CD4-positive, alpha-beta T cell (primary cell): ENCODE measurements around the gene KLHL14. TPM values are rescaled to one million over a fixed set of nuclear protein-coding genes. Genes with fewer than 3 reads are reported as not detected.
A peak's percentile ranks its signal among the peaks of the same experiment; 100 is the strongest.

Source experiments
- ATAC-seq: fragments of 200-7000 bp; cut with Tn5 transposase; one replicate; pipeline ENCODE4 v1.10.0; 2022; ENCODE audit warnings: mild to moderate bottlenecking; ENCODE audit not compliant: poor library complexity
- CTCF ChIA-PET: fragments of 350-600 bp; sonication (Branson Sonifier 250); formaldehyde crosslinking; loops from one replicate; lab custom pipeline; 2021; ENCODE audit warnings: antibody characterized with exemption, inconsistent platforms; lab: Charles Lee
- POLR2A ChIA-PET: fragments of 350-600 bp; sonication (Branson Sonifier 250); formaldehyde crosslinking; loops from one replicate; lab custom pipeline; 2021; ENCODE audit warnings: antibody characterized with exemption, inconsistent platforms; lab: Charles Lee
- DNase-seq, 14 experiments: peaks; one replicate each; pipeline ENCODE4 v3.0.0-alpha.2; 2013 to 2020; ENCODE audit warnings: mixed read lengths in 2 of 14
- H3K27ac ChIP-seq, 2 donors: one replicate each; pipeline versions ENCODE4 v1.5.1 to v1.7.0; 2013; ENCODE audit warnings: low read length in 2 of 2, low read depth in 1 of 2, mild to moderate bottlenecking in 1 of 2
- H3K27me3 ChIP-seq, 2 experiments: 1 replicate in 1 of 2; 2 replicates in 1 of 2; pipeline versions ENCODE4 v1.6.1 to v1.7.0; 2013; ENCODE audit warnings: low read length in 2 of 2, control low read depth in 1 of 2, mild to moderate bottlenecking in 1 of 2, moderate library complexity in 1 of 2; ENCODE audit not compliant: insufficient read depth in 2 of 2, control insufficient read depth in 1 of 2
- H3K36me3 ChIP-seq: one replicate; pipeline ENCODE4 v1.6.1; 2013; ENCODE audit warnings: low read length, control low read depth; ENCODE audit not compliant: insufficient read depth
- H3K4me1 ChIP-seq: one replicate; pipeline ENCODE4 v1.6.1; 2013; ENCODE audit warnings: low read length, control low read depth; ENCODE audit not compliant: insufficient read depth
- H3K4me3 ChIP-seq: one replicate; pipeline ENCODE4 v1.5.1; 2013; ENCODE audit warnings: mild to moderate bottlenecking, low read length, moderate library complexity
- H3K9me3 ChIP-seq, 2 experiments: 1 replicate in 1 of 2; 2 replicates in 1 of 2; pipeline versions ENCODE4 v1.6.1 to v1.7.0; 2013; ENCODE audit warnings: low read length in 2 of 2, mild to moderate bottlenecking in 2 of 2, control low read depth in 1 of 2, moderate library complexity in 1 of 2; ENCODE audit not compliant: control insufficient read depth in 1 of 2, insufficient read depth in 1 of 2
- H3K27ac Mint-ChIP-seq: one replicate; pipeline ENCODE4 v1.8.0; 2020; ENCODE audit warnings: mixed read lengths
- H3K27me3 Mint-ChIP-seq: one replicate; pipeline ENCODE4 v1.8.0; 2021; ENCODE audit warnings: mixed read lengths
- H3K36me3 Mint-ChIP-seq: one replicate; pipeline ENCODE4 v1.8.0; 2021; ENCODE audit warnings: low read depth, mixed read lengths
- H3K4me1 Mint-ChIP-seq: one replicate; pipeline ENCODE4 v1.8.0; 2021; ENCODE audit warnings: low read depth, mixed read lengths
- H3K4me3 Mint-ChIP-seq: one replicate; pipeline ENCODE4 v1.8.0; 2020; ENCODE audit warnings: mild to moderate bottlenecking, mixed read lengths
- H3K9me3 Mint-ChIP-seq: one replicate; pipeline ENCODE4 v1.8.0; 2020; ENCODE audit warnings: mixed read lengths
- CTCF ChIP-seq: fragments of 200-600 bp; IDR thresholded peaks from one replicate; pipeline ENCODE4 v1.8.0; 2022; ENCODE audit warnings: antibody characterized with exemption, mild to moderate bottlenecking
- intact Hi-C, 2 experiments: fragments of 100-400 bp; cut with DNase I in 1 of 2; cut with micrococcal nuclease in 1 of 2; formaldehyde crosslinking; loops; one replicate each; pipeline versions ENCODE4 v1.15.1 to v1.9.0; 2023 to 2025; cut with DNase I, micrococcal nuclease
- total RNA-seq, 174 experiments: library from RNA in 2 of 174; stranded (reverse) in 2 of 174; gene quantifications; one replicate each; pipeline ENCODE4 v1.2.3 and lab custom pipeline; 2021 to 2026

KLHL14 gene
- total RNA-seq, 2 experiments from 2014 or later = not detected

- H3K4me1 Mint-ChIP-seq = peaks cover 7% of the 10 kb centered on the region
- H3K36me3 Mint-ChIP-seq = no peaks in the 10 kb centered on the region
- H3K9me3 Mint-ChIP-seq = peaks cover 3% of the 10 kb centered on the region
- peaks cover 75% of the 10 kb centered on the region for H3K27me3 Mint-ChIP-seq
- Histone ChIP-seq H3K36me3 (no peaks in the 10 kb centered on the region), H3K4me1 (peaks cover 17% of the 10 kb centered on the region), H3K4me3 (no peak overlapping the region), H3K27me3 (peaks cover 39 to 44% of the 10 kb centered on the region in 2 experiments), H3K27ac (no peak overlapping the region), H3K9me3 (peaks cover 0 to 21% of the 10 kb centered on the region in 2 experiments)
- no peak for TF ChIP-seq CTCF
- ChIA-PET POLR2A (interaction anchor here (0.6 kb wide), 1 partner anchor 123 kb away, joined by 3 read pairs; no protein-coding TSS in a partner anchor), CTCF (no interaction called here)
- no peak overlapping the region for H3K27ac Mint-ChIP-seq
- intact Hi-C loops = no loop called here
- DNase-seq (no peak), ATAC-seq (no peak)
- no peak overlapping the region for H3K4me3 Mint-ChIP-seq
Observed at GRCh38 chr18:32773382-32773712, 524 bp upstream of the KLHL14 start.

- Histone ChIP-seq H3K4me1 (peaks cover 17% of the 10 kb centered on the region), H3K36me3 (no peaks in the 10 kb centered on the region), H3K27me3 (peaks cover 39 to 45% of the 10 kb centered on the region in 2 experiments), H3K4me3 (no peak overlapping the region), H3K27ac (no peak overlapping the region), H3K9me3 (peaks cover 0 to 21% of the 10 kb centered on the region in 2 experiments)
- Mint-ChIP-seq H3K9me3 (peaks cover 1% of the 10 kb centered on the region), H3K4me1 (peaks cover 7% of the 10 kb centered on the region), H3K27ac (no peak overlapping the region), H3K4me3 (no peak overlapping the region), H3K27me3 (peaks cover 80% of the 10 kb centered on the region), H3K36me3 (no peaks in the 10 kb centered on the region)
- ChIA-PET POLR2A (interaction anchor here (0.5 kb wide), 1 partner anchor 22 kb away, joined by 3 read pairs; no protein-coding TSS in a partner anchor), CTCF (no interaction called here)
- no peak for ATAC-seq
- no peak for DNase-seq
- intact Hi-C loops = no loop called here
- TF ChIP-seq CTCF = no peak
Observed at GRCh38 chr18:32771871-32772580, 797 bp downstream of the KLHL14 start.

GRCh38 chr18:32771169-32771751 is 1.6 kb downstream of the KLHL14 start:
- H3K4me1 Mint-ChIP-seq = peaks cover 7% of the 10 kb centered on the region
- peaks cover 17% of the 10 kb centered on the region for H3K4me1 ChIP-seq
- no peaks in the 10 kb centered on the region for H3K36me3 Mint-ChIP-seq
- no peak overlapping the region for H3K27ac ChIP-seq
- no peak for TF ChIP-seq CTCF
- H3K9me3 ChIP-seq = peaks cover 0 to 21% of the 10 kb centered on the region in 2 experiments
- peaks cover 38 to 45% of the 10 kb centered on the region in 2 experiments for H3K27me3 ChIP-seq
- ChIA-PET POLR2A (no interaction called here), CTCF (no interaction called here)
- no peaks in the 10 kb centered on the region for H3K36me3 ChIP-seq
- no peak overlapping the region for H3K27ac Mint-ChIP-seq
- DNase-seq = no peak
- H3K4me3 ChIP-seq = peak overlapping the region; percentile 19
- intact Hi-C loops = no loop called here
- H3K27me3 Mint-ChIP-seq = peaks cover 82% of the 10 kb centered on the region
- no peak for ATAC-seq
- H3K9me3 Mint-ChIP-seq = no peaks in the 10 kb centered on the region
- H3K4me3 Mint-ChIP-seq = peak overlapping the region; percentile 30
